Measurements from ENCODE around the gene SAXO2. TPM values are rescaled to one million over a fixed set of nuclear protein-coding genes. Genes with fewer than 3 reads are reported as not detected.
"Not testable (repeated sequence)": the region's sequence is repeated elsewhere in the genome, so short reads cannot be mapped to it uniquely, and the experiment has no call there.

The SAXO2 gene
- total RNA-seq, 1 donor from 2014 or later = 2.6 TPM

GRCh38 chr15:82314769-82315518, 52.3 kb downstream of the SAXO2 start:
- Histone ChIP-seq H3K36me3 (no peaks in the 10 kb centered on the region), H3K4me1 (peaks cover 9% of the 10 kb centered on the region), H3K4me3 (no peak overlapping the region), H3K27ac (replicated peaks) (no peak overlapping the region), H3K27me3 (ENCODE audit: low read depth) (no peaks in the 10 kb centered on the region), H3K9me3 (replicated peaks) (peaks cover 9% of the 10 kb centered on the region)
- intact Hi-C loops (cut with micrococcal nuclease) = no loop called here
- no peak for DNase-seq
- no peak for TF ChIP-seq CTCF (IDR thresholded peaks at IDR 0.05; ENCODE audit: borderline replicate concordance)

- Histone ChIP-seq H3K27me3 (ENCODE audit: low read depth) (no peaks in the 10 kb centered on the region), H3K36me3 (no peaks in the 10 kb centered on the region), H3K4me3 (no peak overlapping the region), H3K9me3 (replicated peaks) (peaks cover 1% of the 10 kb centered on the region), H3K4me1 (peaks cover 9% of the 10 kb centered on the region), H3K27ac (replicated peaks) (no peak overlapping the region)
- TF ChIP-seq CTCF (IDR thresholded peaks at IDR 0.05; ENCODE audit: borderline replicate concordance) = no peak
- peak; percentile 49 for DNase-seq
- intact Hi-C loops (cut with micrococcal nuclease) = no loop called here
Observed at GRCh38 chr15:82315519-82316246, 53.1 kb downstream of the SAXO2 start.

- not testable (repeated sequence) for DNase-seq
Observed at GRCh38 chr15:82316247-82317090, 53.9 kb downstream of the SAXO2 start.

GRCh38 chr15:82317091-82317489, 54.5 kb downstream of the SAXO2 start:
- Histone ChIP-seq H3K27ac (replicated peaks) (no peak overlapping the region), H3K4me1 (peaks cover 9% of the 10 kb centered on the region), H3K36me3 (no peaks in the 10 kb centered on the region), H3K27me3 (ENCODE audit: low read depth) (no peaks in the 10 kb centered on the region), H3K4me3 (no peak overlapping the region), H3K9me3 (replicated peaks) (no peaks in the 10 kb centered on the region)
- no peak for DNase-seq
- intact Hi-C loops (cut with micrococcal nuclease) = no loop called here
- no peak for TF ChIP-seq CTCF (IDR thresholded peaks at IDR 0.05; ENCODE audit: borderline replicate concordance)

More at GRCh38 chr15:82316247-82317090, 53.9 kb downstream of the SAXO2 start:
- intact Hi-C loops (cut with micrococcal nuclease); H3K4me1 ChIP-seq; H3K4me3 ChIP-seq; H3K9me3 ChIP-seq (replicated peaks); H3K27me3 ChIP-seq (ENCODE audit: low read depth); H3K27ac ChIP-seq (replicated peaks); H3K36me3 ChIP-seq: not testable (repeated sequence)

GRCh38 chr15:82317516-82317915, 54.9 kb downstream of the SAXO2 start:
- H3K27me3 ChIP-seq (ENCODE audit: low read depth); H3K4me3 ChIP-seq; intact Hi-C loops (cut with micrococcal nuclease); H3K36me3 ChIP-seq; H3K27ac ChIP-seq (replicated peaks); DNase-seq; H3K4me1 ChIP-seq; H3K9me3 ChIP-seq (replicated peaks): not testable (repeated sequence)

GRCh38 chr15:82318281-82318680, 55.7 kb downstream of the SAXO2 start:
- H3K27ac ChIP-seq (replicated peaks); H3K9me3 ChIP-seq (replicated peaks); H3K4me1 ChIP-seq; DNase-seq; intact Hi-C loops (cut with micrococcal nuclease); H3K27me3 ChIP-seq (ENCODE audit: low read depth); H3K36me3 ChIP-seq; H3K4me3 ChIP-seq: not testable (repeated sequence)

GRCh38 chr15:82319522-82320278, 57.1 kb downstream of the SAXO2 start:
- H3K4me1 ChIP-seq; H3K27me3 ChIP-seq (ENCODE audit: low read depth); H3K9me3 ChIP-seq (replicated peaks); H3K36me3 ChIP-seq; H3K27ac ChIP-seq (replicated peaks); DNase-seq; intact Hi-C loops (cut with micrococcal nuclease); H3K4me3 ChIP-seq: not testable (repeated sequence)

- H3K36me3 ChIP-seq; DNase-seq; intact Hi-C loops (cut with micrococcal nuclease): not testable (repeated sequence)
Observed at GRCh38 chr15:82320861-82321260, 58.2 kb downstream of the SAXO2 start.

GRCh38 chr15:82322488-82322887, 59.9 kb downstream of the SAXO2 start:
- DNase-seq; H3K36me3 ChIP-seq; H3K9me3 ChIP-seq (replicated peaks); intact Hi-C loops (cut with micrococcal nuclease); H3K27ac ChIP-seq (replicated peaks); H3K27me3 ChIP-seq (ENCODE audit: low read depth); H3K4me1 ChIP-seq; H3K4me3 ChIP-seq: not testable (repeated sequence)

More at GRCh38 chr15:82320861-82321260, 58.2 kb downstream of the SAXO2 start:
- not testable (repeated sequence) for H3K4me3 ChIP-seq; H3K4me1 ChIP-seq; H3K9me3 ChIP-seq (replicated peaks); H3K27ac ChIP-seq (replicated peaks); H3K27me3 ChIP-seq (ENCODE audit: low read depth)
